A549 (cell line): ENCODE measurements around the gene ITGA11. TPM values are rescaled to one million over a fixed set of nuclear protein-coding genes. Genes with fewer than 3 reads are reported as not detected.

Experiments
- ATAC-seq, 2 experiments: fragments of 200-7000 bp in 1 of 2; fragments of >200 bp in 1 of 2; cut with Nextera tagmentation in 1 of 2; cut with Tn5 transposase in 1 of 2; 3 replicates each; pipeline versions ENCODE4 v1.8.0 to v1.9.1; 2018 to 2020; ENCODE audit warnings: mild to moderate bottlenecking in 1 of 2, moderate library complexity in 1 of 2
- CTCF ChIA-PET: fragments of 300-600 bp; sonication (Branson Sonifier 250); formaldehyde crosslinking; extraction: SDS; loops from one replicate; lab custom pipeline; 2021; ENCODE audit warnings: antibody characterized with exemption, inconsistent platforms; lab: Yijun Ruan, JAX
- POLR2A ChIA-PET: fragments of 350-600 bp; formaldehyde crosslinking; extraction: SDS; loops from one replicate; lab custom pipeline; 2021; ENCODE audit warnings: antibody characterized with exemption, inconsistent platforms; lab: Yijun Ruan, JAX
- DNase-seq, 2 experiments: peaks; one replicate each; pipeline versions ENCODE4 v3.0.0 to v3.0.0-alpha.2; 2011 to 2016; ENCODE audit warnings: low read depth in 1 of 2, low spot score in 1 of 2
- FAIRE-seq: peaks from 2 replicates; lab custom pipeline; 2011; peaks lifted over from hg19 to GRCh38; lab: Jason Lieb, UNC
- H3K27ac ChIP-seq, 2 experiments: fragments of >200 bp; sonication (Bioruptor Twin); formaldehyde crosslinking; 3 replicates each; pipeline ENCODE4 v1.5.1; 2016 to 2017
- H3K4me1 ChIP-seq: fragments of >200 bp; sonication (Bioruptor Twin); formaldehyde crosslinking; 3 replicates; pipeline ENCODE4 v1.6.1; 2016
- H3K4me2 ChIP-seq: fragments of >200 bp; sonication (Bioruptor Twin); formaldehyde crosslinking; 3 replicates; pipeline ENCODE4 v1.6.1; 2016
- H3K4me3 ChIP-seq: fragments of >200 bp; sonication (Bioruptor Twin); formaldehyde crosslinking; 3 replicates; pipeline ENCODE4 v1.5.1; 2016
- H3K9me3 ChIP-seq: fragments of >200 bp; sonication (Bioruptor Twin); formaldehyde crosslinking; 3 replicates; pipeline ENCODE4 v1.6.1; 2016
- CBX2 ChIP-seq: fragments of 200-600 bp; sonication (generic); IDR thresholded peaks from 2 replicates; pipeline ENCODE4 v1.6.1; 2016; ENCODE audit warnings: low read depth, mild to moderate bottlenecking, borderline replicate concordance
- EHF ChIP-seq: fragments of 250-450 bp; sonication (Bioruptor Pico); IDR thresholded peaks from 2 replicates; pipeline ENCODE4 v1.5.0; 2020; ENCODE audit warnings: mild to moderate bottlenecking
- EHMT2 ChIP-seq: fragments of 200-600 bp; sonication (generic); IDR thresholded peaks from 2 replicates; pipeline ENCODE4 v1.6.1; 2016; ENCODE audit warnings: antibody characterized with exemption, low read depth, mild to moderate bottlenecking, moderate library complexity
- GATA3 ChIP-seq: IDR thresholded peaks from 2 replicates; pipeline ENCODE4 v1.6.1; 2012; ENCODE audit warnings: borderline replicate concordance
- HDAC2 ChIP-seq: fragments of 200-600 bp; sonication (generic); IDR thresholded peaks from 2 replicates; pipeline ENCODE4 v1.6.1; 2016
- HEYL ChIP-seq: fragments of 250-450 bp; sonication (Bioruptor Pico); IDR thresholded peaks from 2 replicates; pipeline ENCODE4 v1.8.0; 2021; ENCODE audit warnings: mild to moderate bottlenecking, moderate library complexity
- JUN ChIP-seq, 2 experiments: fragments of >200 bp; sonication (Bioruptor Twin); formaldehyde crosslinking; IDR thresholded peaks; 2 replicates in 1 of 2; 3 replicates in 1 of 2; pipeline ENCODE4 v1.6.1; 2016 to 2017
- KDM1A ChIP-seq: fragments of 200-600 bp; sonication (generic); IDR thresholded peaks from 2 replicates; pipeline ENCODE4 v1.6.1; 2016; ENCODE audit warnings: low read depth, mild to moderate bottlenecking
- MAFK ChIP-seq: fragments of 450-650 bp; IDR thresholded peaks from 2 replicates; pipeline ENCODE4 v1.6.1; 2014; ENCODE audit not compliant: partially characterized antibody
- MAZ ChIP-seq: fragments of 150-350 bp; IDR thresholded peaks from 2 replicates; pipeline ENCODE4 v1.6.1; 2014; ENCODE audit warnings: antibody characterized with exemption, low read depth, low read length, borderline replicate concordance
- NPAS2 ChIP-seq: fragments of 250-450 bp; sonication (Bioruptor Pico); IDR thresholded peaks from 2 replicates; pipeline ENCODE4 v1.8.0; 2022; ENCODE audit warnings: mild to moderate bottlenecking, moderate library complexity, borderline replicate concordance
- POLR2AphosphoS2 ChIP-seq: conservative IDR thresholded peaks from 2 replicates; pipeline ENCODE4 v1.6.1; 2012; ENCODE audit warnings: low read length, improper control_type of control experiment, inconsistent platforms
- RNF2 ChIP-seq: fragments of 200-600 bp; sonication (generic); IDR thresholded peaks from 2 replicates; pipeline ENCODE4 v1.6.1; 2016; ENCODE audit warnings: low read depth, mild to moderate bottlenecking, antibody characterized with exemption, moderate library complexity, borderline replicate concordance
- SREBF2 ChIP-seq: fragments of 450-650 bp; IDR thresholded peaks from 2 replicates; pipeline ENCODE4 v1.6.1; 2014; ENCODE audit warnings: mild to moderate bottlenecking, moderate library complexity
- TFCP2L1 ChIP-seq: fragments of 250-450 bp; sonication (Bioruptor Pico); IDR thresholded peaks from 2 replicates; pipeline ENCODE4 v1.5.0; 2021; ENCODE audit warnings: mild to moderate bottlenecking
- ZFP36 ChIP-seq: fragments of 450-650 bp; IDR thresholded peaks from 2 replicates; pipeline ENCODE4 v1.6.1; 2014; ENCODE audit warnings: borderline replicate concordance; ENCODE audit not compliant: partially characterized antibody
- ZNF302 ChIP-seq: fragments of 250-450 bp; sonication (Bioruptor Pico); IDR thresholded peaks from 2 replicates; pipeline ENCODE4 v1.9.0; 2021; ENCODE audit warnings: inconsistent platforms, mild to moderate bottlenecking, moderate library complexity
- ZSCAN20 ChIP-seq: fragments of 250-450 bp; sonication (Bioruptor Pico); IDR thresholded peaks from 2 replicates; pipeline ENCODE4 v1.8.0; 2022; ENCODE audit warnings: mild to moderate bottlenecking, moderate library complexity
- WGBS: methylation state at CpG from one replicate; pipeline ENCODE4 v1.1.6; 2017; ENCODE audit errors: missing lambda C conversion rate; 5-methylcytosine and 5-hydroxymethylcytosine counted together
- polyA plus RNA-seq, 4 experiments: library from polyadenylated mRNA; depleted of rRNA in 3 of 4; stranded (reverse); fragments of >200 nt; fragmentation: RNase III in 1 of 4; extraction: RNeasy Plus Mini Kit Qiagen cat#74134 plus additional on column Dnase treatment in 1 of 4; gene quantifications; 2 replicates in 3 of 4; 3 replicates in 1 of 4; pipeline ENCODE4 v1.2.3, GENCODE V29; 2011 to 2017
- TF ChIP-seq, protein P1 (sequence below): fragments of >200 bp; sonication (Bioruptor Twin); formaldehyde crosslinking; IDR thresholded peaks from 3 replicates; pipeline ENCODE4 v1.5.1; 2016
- TF ChIP-seq, protein P2 (sequence below): fragments of 450-650 bp; IDR thresholded peaks from 2 replicates; pipeline ENCODE4 v1.6.1; 2014; ENCODE audit warnings: antibody characterized with exemption
- TF ChIP-seq, protein P3 (sequence below): fragments of 150-350 bp; IDR thresholded peaks from 2 replicates; pipeline ENCODE4 v1.6.1; 2014; ENCODE audit warnings: low read depth, mild to moderate bottlenecking, low read length
- TF ChIP-seq, protein P4 (sequence below): IDR thresholded peaks from 2 replicates; pipeline ENCODE4 v1.6.1; 2012; ENCODE audit warnings: low read depth, borderline replicate concordance
- TF ChIP-seq, protein P5 (sequence below): IDR thresholded peaks from 2 replicates; pipeline ENCODE4 v1.6.1; 2012
- TF ChIP-seq, protein P6 (sequence below): fragments of 250-450 bp; sonication (Bioruptor Pico); IDR thresholded peaks from 2 replicates; pipeline ENCODE4 v1.5.0; 2020; ENCODE audit warnings: low read depth, mild to moderate bottlenecking, moderate library complexity
- TF ChIP-seq, protein P7 (sequence below): fragments of 250-450 bp; sonication (Bioruptor Pico); IDR thresholded peaks from 2 replicates; pipeline ENCODE4 v1.5.0; 2021; ENCODE audit warnings: mild to moderate bottlenecking, moderate library complexity, borderline replicate concordance

ITGA11 gene
- polyA plus RNA-seq, 2 of the 4 experiments (the other 2 are of a cell fraction), result 8.3 to 17.2 TPM

DNA sequence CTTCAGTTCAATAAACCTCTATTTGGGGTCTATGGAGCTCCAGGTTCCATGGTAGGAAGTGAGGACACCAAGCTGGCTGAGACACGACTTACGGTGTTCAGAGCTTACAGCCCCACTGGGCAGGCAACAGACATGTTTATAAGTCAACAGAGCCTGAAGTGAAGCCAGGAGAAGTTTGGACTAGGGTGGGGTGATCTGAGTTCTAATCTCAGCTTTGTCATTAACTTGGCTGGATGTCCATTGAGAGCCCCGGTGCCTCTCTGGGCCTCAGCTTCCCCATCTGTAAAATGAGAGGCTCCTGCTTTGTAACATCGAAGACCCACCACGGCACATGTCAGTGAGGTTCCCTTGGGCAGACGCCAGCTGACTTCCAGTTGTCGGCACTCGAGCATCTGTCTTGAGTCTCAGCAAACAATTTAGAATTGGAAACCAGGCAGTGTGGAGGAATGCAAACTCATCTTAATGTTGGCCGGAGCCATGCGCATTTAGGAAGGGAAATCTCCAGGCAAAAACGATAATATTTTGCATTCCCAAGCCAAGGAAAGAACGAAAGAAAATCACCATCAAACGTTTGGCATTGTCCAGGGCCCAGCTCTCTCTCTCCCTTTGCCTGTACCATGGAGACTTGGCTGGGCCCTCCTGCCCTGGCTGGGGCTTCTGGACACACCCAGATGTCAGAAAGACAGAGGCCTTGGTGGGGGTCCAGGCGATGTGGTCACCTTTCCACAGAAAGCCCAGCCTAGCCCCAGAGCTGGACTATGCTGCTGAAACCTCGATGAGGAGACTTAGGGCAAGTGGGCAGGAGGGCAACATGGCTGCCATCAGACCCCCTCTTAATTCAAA is 18.4 kb downstream of the ITGA11 start:
- TF ChIP-seq, protein P1, sequence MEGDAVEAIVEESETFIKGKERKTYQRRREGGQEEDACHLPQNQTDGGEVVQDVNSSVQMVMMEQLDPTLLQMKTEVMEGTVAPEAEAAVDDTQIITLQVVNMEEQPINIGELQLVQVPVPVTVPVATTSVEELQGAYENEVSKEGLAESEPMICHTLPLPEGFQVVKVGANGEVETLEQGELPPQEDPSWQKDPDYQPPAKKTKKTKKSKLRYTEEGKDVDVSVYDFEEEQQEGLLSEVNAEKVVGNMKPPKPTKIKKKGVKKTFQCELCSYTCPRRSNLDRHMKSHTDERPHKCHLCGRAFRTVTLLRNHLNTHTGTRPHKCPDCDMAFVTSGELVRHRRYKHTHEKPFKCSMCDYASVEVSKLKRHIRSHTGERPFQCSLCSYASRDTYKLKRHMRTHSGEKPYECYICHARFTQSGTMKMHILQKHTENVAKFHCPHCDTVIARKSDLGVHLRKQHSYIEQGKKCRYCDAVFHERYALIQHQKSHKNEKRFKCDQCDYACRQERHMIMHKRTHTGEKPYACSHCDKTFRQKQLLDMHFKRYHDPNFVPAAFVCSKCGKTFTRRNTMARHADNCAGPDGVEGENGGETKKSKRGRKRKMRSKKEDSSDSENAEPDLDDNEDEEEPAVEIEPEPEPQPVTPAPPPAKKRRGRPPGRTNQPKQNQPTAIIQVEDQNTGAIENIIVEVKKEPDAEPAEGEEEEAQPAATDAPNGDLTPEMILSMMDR, result no peak
- TF ChIP-seq, protein P2, sequence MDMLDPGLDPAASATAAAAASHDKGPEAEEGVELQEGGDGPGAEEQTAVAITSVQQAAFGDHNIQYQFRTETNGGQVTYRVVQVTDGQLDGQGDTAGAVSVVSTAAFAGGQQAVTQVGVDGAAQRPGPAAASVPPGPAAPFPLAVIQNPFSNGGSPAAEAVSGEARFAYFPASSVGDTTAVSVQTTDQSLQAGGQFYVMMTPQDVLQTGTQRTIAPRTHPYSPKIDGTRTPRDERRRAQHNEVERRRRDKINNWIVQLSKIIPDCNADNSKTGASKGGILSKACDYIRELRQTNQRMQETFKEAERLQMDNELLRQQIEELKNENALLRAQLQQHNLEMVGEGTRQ, result no peak
- TF ChIP-seq MAZ (no peak), HDAC2 (no peak), EHMT2 (no peak), POLR2AphosphoS2 (no peak), EHF (CRISPR knock-in tag) (no peak), GATA3 (no peak), SREBF2 (no peak), ZFP36 (no peak), ZSCAN20 (CRISPR knock-in tag) (no peak), ZNF302 (CRISPR knock-in tag) (no peak), NPAS2 (CRISPR knock-in tag) (no peak), KDM1A (no peak)
- TF ChIP-seq, protein P3, sequence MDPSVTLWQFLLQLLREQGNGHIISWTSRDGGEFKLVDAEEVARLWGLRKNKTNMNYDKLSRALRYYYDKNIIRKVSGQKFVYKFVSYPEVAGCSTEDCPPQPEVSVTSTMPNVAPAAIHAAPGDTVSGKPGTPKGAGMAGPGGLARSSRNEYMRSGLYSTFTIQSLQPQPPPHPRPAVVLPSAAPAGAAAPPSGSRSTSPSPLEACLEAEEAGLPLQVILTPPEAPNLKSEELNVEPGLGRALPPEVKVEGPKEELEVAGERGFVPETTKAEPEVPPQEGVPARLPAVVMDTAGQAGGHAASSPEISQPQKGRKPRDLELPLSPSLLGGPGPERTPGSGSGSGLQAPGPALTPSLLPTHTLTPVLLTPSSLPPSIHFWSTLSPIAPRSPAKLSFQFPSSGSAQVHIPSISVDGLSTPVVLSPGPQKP, result no peak
- TF ChIP-seq, protein P4, sequence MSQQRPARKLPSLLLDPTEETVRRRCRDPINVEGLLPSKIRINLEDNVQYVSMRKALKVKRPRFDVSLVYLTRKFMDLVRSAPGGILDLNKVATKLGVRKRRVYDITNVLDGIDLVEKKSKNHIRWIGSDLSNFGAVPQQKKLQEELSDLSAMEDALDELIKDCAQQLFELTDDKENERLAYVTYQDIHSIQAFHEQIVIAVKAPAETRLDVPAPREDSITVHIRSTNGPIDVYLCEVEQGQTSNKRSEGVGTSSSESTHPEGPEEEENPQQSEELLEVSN, result no peak
- no peak overlapping the region for H3K27ac ChIP-seq
- FAIRE-seq (no peak), ATAC-seq (no peak), DNase-seq (no peak)
- no peak overlapping the region for H3K4me2 ChIP-seq
- H3K4me3 ChIP-seq, result no peak overlapping the region
- CTCF ChIA-PET, result interaction anchor here (0.8 to 1.8 kb wide), 5 partner anchors 31 to 140 kb away, joined by 3 to 5 read pairs (median 3); no protein-coding TSS in a partner anchor
- 85% methylated on average over 15 of the region's 15 CpGs for WGBS
- POLR2A ChIA-PET, result no interaction called here
- no peaks in the 10 kb centered on the region for H3K9me3 ChIP-seq
- H3K4me1 ChIP-seq, result peaks cover 15% of the 10 kb centered on the region

DNA sequence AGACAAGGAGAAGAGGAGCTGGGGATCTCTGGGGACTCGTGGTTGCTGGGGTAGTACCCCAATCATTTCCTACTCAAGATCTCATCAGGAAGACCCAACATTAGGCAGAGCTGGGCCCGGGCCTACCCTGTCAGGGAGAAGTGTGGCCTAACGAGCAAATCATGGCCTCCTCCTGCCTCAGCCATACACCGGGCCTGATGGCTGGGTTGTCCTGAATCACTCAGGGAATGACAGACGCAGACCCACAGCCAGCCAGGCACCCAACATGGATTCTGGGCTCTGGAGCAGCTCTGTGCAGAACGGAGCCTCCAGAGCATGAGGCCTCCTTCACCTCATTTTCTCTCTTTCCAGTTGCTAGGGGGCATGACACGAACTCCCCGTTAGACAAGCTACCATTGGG is 19.7 kb downstream of the ITGA11 start:
- 79% methylated on average over 8 of the region's 8 CpGs for WGBS
- H3K4me2 ChIP-seq, result no peak overlapping the region
- no peak for FAIRE-seq
- TF ChIP-seq MAFK, result no peak
- TF ChIP-seq RNF2, result no peak
- TF ChIP-seq, protein P2, result no peak
- TF ChIP-seq, protein P5, sequence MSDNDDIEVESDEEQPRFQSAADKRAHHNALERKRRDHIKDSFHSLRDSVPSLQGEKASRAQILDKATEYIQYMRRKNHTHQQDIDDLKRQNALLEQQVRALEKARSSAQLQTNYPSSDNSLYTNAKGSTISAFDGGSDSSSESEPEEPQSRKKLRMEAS, result no peak
- TF ChIP-seq, protein P6, sequence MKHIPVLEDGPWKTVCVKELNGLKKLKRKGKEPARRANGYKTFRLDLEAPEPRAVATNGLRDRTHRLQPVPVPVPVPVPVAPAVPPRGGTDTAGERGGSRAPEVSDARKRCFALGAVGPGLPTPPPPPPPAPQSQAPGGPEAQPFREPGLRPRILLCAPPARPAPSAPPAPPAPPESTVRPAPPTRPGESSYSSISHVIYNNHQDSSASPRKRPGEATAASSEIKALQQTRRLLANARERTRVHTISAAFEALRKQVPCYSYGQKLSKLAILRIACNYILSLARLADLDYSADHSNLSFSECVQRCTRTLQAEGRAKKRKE (CRISPR knock-in tag), result no peak
- TF ChIP-seq, protein P7, sequence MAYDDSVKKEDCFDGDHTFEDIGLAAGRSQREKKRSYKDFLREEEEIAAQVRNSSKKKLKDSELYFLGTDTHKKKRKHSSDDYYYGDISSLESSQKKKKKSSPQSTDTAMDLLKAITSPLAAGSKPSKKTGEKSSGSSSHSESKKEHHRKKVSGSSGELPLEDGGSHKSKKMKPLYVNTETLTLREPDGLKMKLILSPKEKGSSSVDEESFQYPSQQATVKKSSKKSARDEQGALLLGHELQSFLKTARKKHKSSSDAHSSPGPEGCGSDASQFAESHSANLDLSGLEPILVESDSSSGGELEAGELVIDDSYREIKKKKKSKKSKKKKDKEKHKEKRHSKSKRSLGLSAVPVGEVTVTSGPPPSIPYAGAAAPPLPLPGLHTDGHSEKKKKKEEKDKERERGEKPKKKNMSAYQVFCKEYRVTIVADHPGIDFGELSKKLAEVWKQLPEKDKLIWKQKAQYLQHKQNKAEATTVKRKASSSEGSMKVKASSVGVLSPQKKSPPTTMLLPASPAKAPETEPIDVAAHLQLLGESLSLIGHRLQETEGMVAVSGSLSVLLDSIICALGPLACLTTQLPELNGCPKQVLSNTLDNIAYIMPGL (CRISPR knock-in tag), result no peak
- TF ChIP-seq HEYL (CRISPR knock-in tag), result no peak
- no peak for TF ChIP-seq TFCP2L1 (CRISPR knock-in tag)
- TF ChIP-seq, protein P1, result no peak
- no peak for TF ChIP-seq JUN (IDR thresholded peaks at IDR 0.05)
- TF ChIP-seq CBX2, result no peak

More for the DNA sequence above, 19.7 kb downstream of the ITGA11 start:
- Histone ChIP-seq H3K9me3 (no peaks in the 10 kb centered on the region), H3K4me1 (peaks cover 2% of the 10 kb centered on the region; the same call in 2 of the 3 replicates), H3K4me3 (no peak overlapping the region), H3K27ac (no peak overlapping the region)
- DNase-seq (no peak), ATAC-seq (no peak)
- CTCF ChIA-PET, result interaction anchor here (0.6 to 1.8 kb wide), 6 partner anchors 9 to 513 kb away, joined by 3 to 5 read pairs (median 4); no protein-coding TSS in a partner anchor
- POLR2A ChIA-PET, result no interaction called here
